Measurements from ENCODE around the gene ALG6.

The ALG6 gene

GRCh38 chr1:63328781-63329180 is 38.6 kb upstream of the ALG6 start:
- no peak overlapping the region for H3K4me3 ChIP-seq (ENCODE audit: low read depth, low read length)
- in situ Hi-C loops (cut with HindIII; ENCODE audit: low sequenced_read_pairs) = no loop called here
- no peak for TF ChIP-seq CTCF (IDR thresholded peaks at IDR 0.05; ENCODE audit: low read depth, low read length, missing control alignments)
- DNase-seq (ENCODE audit: low read depth) = no peak

- in situ Hi-C loops (cut with HindIII; ENCODE audit: low sequenced_read_pairs) = no loop called here
- no peak for TF ChIP-seq CTCF (IDR thresholded peaks at IDR 0.05; ENCODE audit: low read depth, low read length, missing control alignments)
- DNase-seq (ENCODE audit: low read depth) = no peak
- H3K4me3 ChIP-seq (ENCODE audit: low read depth, low read length) = no peak overlapping the region
These were observed 37.7 kb upstream of the ALG6 start for GRCh38 chr1:63329621-63330330.

- no peak for TF ChIP-seq CTCF (IDR thresholded peaks at IDR 0.05; ENCODE audit: low read depth, low read length, missing control alignments)
- no peak overlapping the region for H3K4me3 ChIP-seq (ENCODE audit: low read depth, low read length)
- DNase-seq (ENCODE audit: low read depth) = no peak
- in situ Hi-C loops (cut with HindIII; ENCODE audit: low sequenced_read_pairs) = no loop called here
These were observed 37.0 kb upstream of the ALG6 start for GRCh38 chr1:63330331-63330916.

GRCh38 chr1:63342402-63342801 is 25.0 kb upstream of the ALG6 start:
- in situ Hi-C loops (cut with HindIII; ENCODE audit: low sequenced_read_pairs) = no loop called here
- DNase-seq (ENCODE audit: low read depth) = no peak

GRCh38 chr1:63343922-63344321 is 23.5 kb upstream of the ALG6 start:
- no peak for TF ChIP-seq CTCF (IDR thresholded peaks at IDR 0.05; ENCODE audit: low read depth, low read length, missing control alignments)
- in situ Hi-C loops (cut with HindIII; ENCODE audit: low sequenced_read_pairs) = no loop called here
- no peak for DNase-seq (ENCODE audit: low read depth)
- no peak overlapping the region for H3K4me3 ChIP-seq (ENCODE audit: low read depth, low read length)

More at GRCh38 chr1:63342402-63342801, 25.0 kb upstream of the ALG6 start:
- H3K4me3 ChIP-seq (ENCODE audit: low read depth, low read length) = no peak overlapping the region
- no peak for TF ChIP-seq CTCF (IDR thresholded peaks at IDR 0.05; ENCODE audit: low read depth, low read length, missing control alignments)

- H3K4me3 ChIP-seq (ENCODE audit: low read depth, low read length) = no peak overlapping the region
- in situ Hi-C loops (cut with HindIII; ENCODE audit: low sequenced_read_pairs) = no loop called here
- no peak for DNase-seq (ENCODE audit: low read depth)
- TF ChIP-seq CTCF (IDR thresholded peaks at IDR 0.05; ENCODE audit: low read depth, low read length, missing control alignments) = no peak
These were observed 17.1 kb upstream of the ALG6 start for GRCh38 chr1:63350320-63350719.

Data from astrocyte of the cerebellum (primary cell).